ENCODE data around the gene NUP205.

- no peak for TF ChIP-seq ZBTB43 (CRISPR knock-in tag; conservative IDR thresholded peaks at IDR 0.05)
- no peak for TF ChIP-seq CBX5 (CRISPR knock-in tag; IDR thresholded peaks at IDR 0.05; ENCODE audit: borderline replicate concordance)
- TF ChIP-seq ZSCAN25 (CRISPR knock-in tag; IDR thresholded peaks at IDR 0.05) = no peak
- no peak for TF ChIP-seq HDAC2 (CRISPR knock-in tag; IDR thresholded peaks at IDR 0.05)
- no peak for TF ChIP-seq POLR2A (IDR thresholded peaks at IDR 0.05; ENCODE audit: insufficient read depth in 1 of 2, low read depth in 2 of 2, low read length in 2 of 2)
- TF ChIP-seq ZBTB7A (CRISPR knock-in tag; IDR thresholded peaks at IDR 0.05) = no peak
- no peak for TF ChIP-seq ARID2 (CRISPR knock-in tag; IDR thresholded peaks at IDR 0.05; ENCODE audit: borderline replicate concordance)
- TF ChIP-seq PHF20 (CRISPR knock-in tag; IDR thresholded peaks at IDR 0.05) = no peak
- no peak for TF ChIP-seq ELK4 (CRISPR knock-in tag; IDR thresholded peaks at IDR 0.05; ENCODE audit: borderline replicate concordance)
Observed at GRCh38 chr7:135669774-135670173, 112.1 kb downstream of the NUP205 start.

All from HepG2 (cell line).